ENCODE results near the gene INPP4B. TPM values are rescaled to one million over a fixed set of nuclear protein-coding genes. Genes with fewer than 3 reads are reported as not detected.

The INPP4B gene
- total and polyA plus RNA-seq, 2 of the 4 experiments (the other 2 are of a cell fraction): 1.8 to 14.0 TPM

GRCh38 chr4:142874684-142875083 is 28.6 kb upstream of the INPP4B start:
- H3K4me3 ChIP-seq (ENCODE audit: insufficient read depth, low read depth, low read length): no peak overlapping the region
- no peak overlapping the region for H3K4ac ChIP-seq (ENCODE audit: low read depth, low read length)
- ChIA-PET CTCF (no interaction called here), POLR2A (ENCODE audit: unreplicated experiment) (no interaction called here)
- TF ChIP-seq MAZ (IDR thresholded peaks at IDR 0.05; ENCODE audit: borderline replicate concordance, low read depth, low read length): no peak
- no peak for TF ChIP-seq POLR2A (IDR thresholded peaks at IDR 0.05; ENCODE audit: low read depth, low read length)
- TF ChIP-seq RAD21 (IDR thresholded peaks at IDR 0.05; ENCODE audit: low read length): no peak
- no peak for TF ChIP-seq RCOR1 (IDR thresholded peaks at IDR 0.05; ENCODE audit: insufficient replicate concordance, low read length)
- no peak for TF ChIP-seq RFX5 (IDR thresholded peaks at IDR 0.05; ENCODE audit: low read depth, low read length)
- no peak for TF ChIP-seq CEBPB (IDR thresholded peaks at IDR 0.05; ENCODE audit: low read depth, low read length)
- no peak for TF ChIP-seq USF2 (IDR thresholded peaks at IDR 0.05; ENCODE audit: low read depth, low read length)
- TF ChIP-seq BHLHE40 (IDR thresholded peaks at IDR 0.05; ENCODE audit: low read depth, low read length): no peak
- no peak for TF ChIP-seq NFE2L2 (IDR thresholded peaks at IDR 0.05; ENCODE audit: low read depth, low read length)
- no peak for TF ChIP-seq ELK1 (IDR thresholded peaks at IDR 0.05; ENCODE audit: borderline replicate concordance, low read depth, low read length)
- TF ChIP-seq MXI1 (IDR thresholded peaks at IDR 0.05; ENCODE audit: borderline replicate concordance, low read depth, low read length): no peak
- no peak for TF ChIP-seq CTCF (conservative IDR thresholded peaks at IDR 0.05; ENCODE audit: low read depth, low read length)
- no peak for TF ChIP-seq FOS (IDR thresholded peaks at IDR 0.05; ENCODE audit: low read depth, low read length)
- no peak for TF ChIP-seq SMC3 (IDR thresholded peaks at IDR 0.05; ENCODE audit: low read depth, low read length)
- no peak for TF ChIP-seq MAFK (IDR thresholded peaks at IDR 0.05; ENCODE audit: low read depth, low read length)
- no peak for TF ChIP-seq CHD1 (IDR thresholded peaks at IDR 0.05; ENCODE audit: low read depth, low read length)
- H3K36me3 ChIP-seq (ENCODE audit: control insufficient read depth, insufficient read depth, low read length): no peaks in the 10 kb centered on the region
- no peak overlapping the region for H4K91ac ChIP-seq (ENCODE audit: insufficient read depth, low read depth, low read length)
- no peak overlapping the region for H3K23ac ChIP-seq (ENCODE audit: low read depth, low read length)
- no peaks in the 10 kb centered on the region for H4K20me1 ChIP-seq (ENCODE audit: insufficient read depth, low read length)
- no peak overlapping the region for H2AFZ ChIP-seq (replicated peaks; ENCODE audit: low read length, poor library complexity)
- H3K14ac ChIP-seq (replicated peaks; ENCODE audit: low read depth, low read length): no peak overlapping the region
- 80% methylated on average over 1 of the region's 1 CpG; no CpG with 5 or more reads in 1 of the 2 experiments for WGBS, 2 experiments (ENCODE audit: extremely low coverage in 2 of 2, insufficient read length in 1 of 2)
- no peak overlapping the region for H3K27ac ChIP-seq (ENCODE audit: insufficient read depth, low read length)
- no TSS peak for BruUV-seq (replicated peaks)
- H3K27me3 ChIP-seq (ENCODE audit: control insufficient read depth, insufficient read depth, low read length): no peaks in the 10 kb centered on the region
- intact Hi-C loops (cut with micrococcal nuclease): no loop called here
- H2BK5ac ChIP-seq (ENCODE audit: low read depth, low read length, poor library complexity, severe bottlenecking): no peak overlapping the region
- H3K9ac ChIP-seq (ENCODE audit: low read depth, low read length): no peak overlapping the region
- H3K18ac ChIP-seq (ENCODE audit: low read depth, low read length): no peak overlapping the region
- DNase-seq (no peak), ATAC-seq (ENCODE audit: low read depth) (no peak)
- H3K56ac ChIP-seq (ENCODE audit: extremely low read depth, insufficient read depth, low read length): no peak overlapping the region
- no peak overlapping the region for H2AK9ac ChIP-seq (replicated peaks; ENCODE audit: low read depth, low read length, poor library complexity)
- dilution Hi-C loops (cut with HindIII; ENCODE audit: low sequenced_read_pairs, unreplicated experiment): no loop called here
- no peaks in the 10 kb centered on the region for H3K4me1 ChIP-seq (ENCODE audit: control insufficient read depth, insufficient read depth, low read length)
- H2BK15ac ChIP-seq (ENCODE audit: low read depth, low read length): no peak overlapping the region
- in situ Hi-C loops (cut with MboI; ENCODE audit: low sequenced_read_pairs): no loop called here
- no peaks in the 10 kb centered on the region for H3K79me1 ChIP-seq (ENCODE audit: low read depth in 1 of 2, low read length in 2 of 2)
- no peak overlapping the region for H3K4me2 ChIP-seq (ENCODE audit: low read depth, low read length)
- no peak overlapping the region for H4K8ac ChIP-seq (ENCODE audit: low read depth in 2 of 2, low read length in 2 of 2)
- no peaks in the 10 kb centered on the region for H3K9me3 ChIP-seq (ENCODE audit: control insufficient read depth, insufficient read depth, low read length)
- no peaks in the 10 kb centered on the region for H3K9me1 ChIP-seq (ENCODE audit: insufficient read depth, low read length)
- no peak overlapping the region for H4K5ac ChIP-seq (ENCODE audit: low read depth, low read length)
- no peak overlapping the region for H2BK120ac ChIP-seq (ENCODE audit: low read depth, low read length)
- no peak overlapping the region for H2AK5ac ChIP-seq (ENCODE audit: low read depth, low read length)
- no peak overlapping the region for H2BK20ac ChIP-seq (ENCODE audit: low read depth, low read length)
